Measurements from ENCODE around the gene IQSEC1. TPM values are rescaled to one million over a fixed set of nuclear protein-coding genes. Genes with fewer than 3 reads are reported as not detected.

IQSEC1 gene
- total RNA-seq, 3 donors from 2014 or later = 26.9 to 45.4 (median 26.9) TPM

DNA sequence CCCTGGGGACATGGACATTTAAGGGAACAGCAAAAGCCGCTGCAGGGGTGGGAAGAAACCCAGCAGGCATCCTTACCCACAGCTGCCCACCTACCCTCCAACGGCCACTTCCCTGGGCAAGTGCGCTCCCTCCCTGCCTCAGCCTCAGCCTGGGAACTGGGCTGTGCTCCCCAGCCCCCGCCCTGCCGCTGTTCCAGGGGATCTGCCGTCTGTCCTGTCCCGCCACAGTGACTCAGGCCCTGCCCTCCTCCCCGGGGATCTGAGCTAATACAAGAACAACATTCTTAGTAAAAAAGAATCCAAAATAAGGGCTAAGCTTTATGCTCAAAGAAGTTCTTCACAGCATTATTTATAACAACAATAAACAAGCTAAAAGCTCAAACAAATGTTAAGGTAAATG lies 7.4 kb upstream of the IQSEC1 start:
- DNase-seq (ENCODE audit: low spot score in 2 of 2) = no peak
- H3K4me1 ChIP-seq = no peaks in the 10 kb centered on the region
- no peak overlapping the region for H3K4me3 ChIP-seq
- no peaks in the 10 kb centered on the region for H3K36me3 ChIP-seq
- no peak for TF ChIP-seq POLR2A (IDR thresholded peaks at IDR 0.05)
- TF ChIP-seq POLR2AphosphoS5 (IDR thresholded peaks at IDR 0.05) = no peak
- TF ChIP-seq, protein P1, sequence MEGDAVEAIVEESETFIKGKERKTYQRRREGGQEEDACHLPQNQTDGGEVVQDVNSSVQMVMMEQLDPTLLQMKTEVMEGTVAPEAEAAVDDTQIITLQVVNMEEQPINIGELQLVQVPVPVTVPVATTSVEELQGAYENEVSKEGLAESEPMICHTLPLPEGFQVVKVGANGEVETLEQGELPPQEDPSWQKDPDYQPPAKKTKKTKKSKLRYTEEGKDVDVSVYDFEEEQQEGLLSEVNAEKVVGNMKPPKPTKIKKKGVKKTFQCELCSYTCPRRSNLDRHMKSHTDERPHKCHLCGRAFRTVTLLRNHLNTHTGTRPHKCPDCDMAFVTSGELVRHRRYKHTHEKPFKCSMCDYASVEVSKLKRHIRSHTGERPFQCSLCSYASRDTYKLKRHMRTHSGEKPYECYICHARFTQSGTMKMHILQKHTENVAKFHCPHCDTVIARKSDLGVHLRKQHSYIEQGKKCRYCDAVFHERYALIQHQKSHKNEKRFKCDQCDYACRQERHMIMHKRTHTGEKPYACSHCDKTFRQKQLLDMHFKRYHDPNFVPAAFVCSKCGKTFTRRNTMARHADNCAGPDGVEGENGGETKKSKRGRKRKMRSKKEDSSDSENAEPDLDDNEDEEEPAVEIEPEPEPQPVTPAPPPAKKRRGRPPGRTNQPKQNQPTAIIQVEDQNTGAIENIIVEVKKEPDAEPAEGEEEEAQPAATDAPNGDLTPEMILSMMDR (IDR thresholded peaks at IDR 0.05) = no peak
- no peak overlapping the region for H3K27ac ChIP-seq
- H3K27me3 ChIP-seq = peaks cover 0 to 4% of the 10 kb centered on the region in 2 donors
- H3K9me3 ChIP-seq = no peaks in the 10 kb centered on the region
- intact Hi-C loops (cut with DNase I; ENCODE audit: low total_unique reads) = no loop called here

- Histone ChIP-seq H3K27me3 (peaks cover 0 to 9% of the 10 kb centered on the region in 2 donors), H3K9me3 (no peaks in the 10 kb centered on the region), H3K27ac (no peak overlapping the region), H3K4me1 (no peaks in the 10 kb centered on the region), H3K36me3 (no peaks in the 10 kb centered on the region), H3K4me3 (no peak overlapping the region)
- no peak for TF ChIP-seq POLR2A (IDR thresholded peaks at IDR 0.05)
- intact Hi-C loops (cut with DNase I; ENCODE audit: low total_unique reads) = no loop called here
- no peak for DNase-seq (ENCODE audit: low spot score in 2 of 2)
These were observed 6.8 kb upstream of the IQSEC1 start for GRCh38 chr3:13080026-13080425.

GRCh38 chr3:13079510-13079909 lies 6.3 kb upstream of the IQSEC1 start:
- no peak for DNase-seq (ENCODE audit: low spot score in 2 of 2)
- no peak overlapping the region for H3K27ac ChIP-seq
- H3K4me3 ChIP-seq = no peak overlapping the region
- intact Hi-C loops (cut with DNase I; ENCODE audit: low total_unique reads) = no loop called here
- H3K4me1 ChIP-seq = no peaks in the 10 kb centered on the region
- peaks cover 0 to 15% of the 10 kb centered on the region in 2 donors for H3K27me3 ChIP-seq
- no peaks in the 10 kb centered on the region for H3K9me3 ChIP-seq
- H3K36me3 ChIP-seq = no peaks in the 10 kb centered on the region
- TF ChIP-seq, protein P1 (IDR thresholded peaks at IDR 0.05) = no peak
- TF ChIP-seq POLR2A (IDR thresholded peaks at IDR 0.05) = no peak
- no peak for TF ChIP-seq POLR2AphosphoS5 (IDR thresholded peaks at IDR 0.05)

DNA sequence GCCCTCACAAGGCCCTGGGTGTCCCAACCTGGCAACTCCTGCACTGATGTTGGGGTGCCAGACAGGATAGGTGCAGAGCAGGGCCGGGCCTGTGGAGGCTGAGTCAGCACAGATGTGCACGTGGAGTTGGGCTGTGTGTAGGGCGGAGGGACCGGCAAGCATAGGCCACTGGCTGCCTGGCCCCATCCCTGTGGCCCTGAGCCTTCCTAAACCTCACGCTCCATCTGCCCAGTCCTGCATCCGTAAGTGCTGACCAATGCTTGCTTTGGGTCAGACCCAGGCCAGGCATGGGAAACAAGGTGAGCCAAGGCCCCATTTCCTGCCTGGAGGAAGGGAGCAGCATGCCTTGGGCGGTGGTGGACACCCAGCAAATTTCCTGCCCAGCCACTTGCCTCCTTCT lies 5.8 kb upstream of the IQSEC1 start:
- no peak overlapping the region for H3K4me3 ChIP-seq
- no peak overlapping the region for H3K27ac ChIP-seq
- TF ChIP-seq POLR2A (IDR thresholded peaks at IDR 0.05) (no peak), POLR2AphosphoS5 (IDR thresholded peaks at IDR 0.05) (no peak)
- TF ChIP-seq, protein P1 (IDR thresholded peaks at IDR 0.05) = no peak
- no peaks in the 10 kb centered on the region for H3K4me1 ChIP-seq
- intact Hi-C loops (cut with DNase I; ENCODE audit: low total_unique reads) = no loop called here
- H3K27me3 ChIP-seq = peaks cover under 1 to 19% of the 10 kb centered on the region in 2 donors
- H3K36me3 ChIP-seq = no peaks in the 10 kb centered on the region
- no peaks in the 10 kb centered on the region for H3K9me3 ChIP-seq
- DNase-seq (ENCODE audit: low spot score in 2 of 2) = no peak

GRCh38 chr3:13078163-13078905 lies 5.1 kb upstream of the IQSEC1 start:
- Histone ChIP-seq H3K9me3 (no peaks in the 10 kb centered on the region), H3K36me3 (no peaks in the 10 kb centered on the region), H3K4me1 (no peaks in the 10 kb centered on the region), H3K27ac (no peak overlapping the region), H3K27me3 (peaks cover 5 to 26% of the 10 kb centered on the region in 2 donors), H3K4me3 (no peak overlapping the region)
- DNase-seq (ENCODE audit: low spot score in 2 of 2) = no peak
- TF ChIP-seq, protein P1 (IDR thresholded peaks at IDR 0.05) = no peak
- TF ChIP-seq POLR2AphosphoS5 (IDR thresholded peaks at IDR 0.05) = no peak
- TF ChIP-seq POLR2A (IDR thresholded peaks at IDR 0.05) = no peak
- intact Hi-C loops (cut with DNase I; ENCODE audit: low total_unique reads) = no loop called here

Data from breast epithelium (tissue), 4 donors.